GM19463 (cell line): ENCODE measurements around the gene CKAP4.

Experiments used
- ATAC-seq: cut with Tn5 transposase; IDR thresholded peaks from one replicate; pipeline ENCODE4 v1.9.1; 2021; ENCODE audit warnings: mild to moderate bottlenecking, moderate library complexity; ENCODE audit not compliant: unreplicated experiment

The CKAP4 gene

GRCh38 chr12:106243620-106244019 lies 4.2 kb downstream of the CKAP4 start:
- no peak for ATAC-seq

GRCh38 chr12:106240821-106241220 lies 7.0 kb downstream of the CKAP4 start:
- no peak for ATAC-seq

- no peak for ATAC-seq
These were observed 7.9 kb downstream of the CKAP4 start for GRCh38 chr12:106239951-106240335.

GRCh38 chr12:106239241-106239950 lies 8.4 kb downstream of the CKAP4 start:
- ATAC-seq, result no peak

- no peak for ATAC-seq
These were observed 9.7 kb downstream of the CKAP4 start for GRCh38 chr12:106238146-106238545.

GRCh38 chr12:106235770-106236169 lies 12.1 kb downstream of the CKAP4 start:
- no peak for ATAC-seq

GRCh38 chr12:106234449-106234848 lies 13.4 kb downstream of the CKAP4 start:
- ATAC-seq, result no peak

- ATAC-seq, result no peak
These were observed 14.8 kb downstream of the CKAP4 start for GRCh38 chr12:106233011-106233410.

GRCh38 chr12:106229036-106229591 lies 18.7 kb downstream of the CKAP4 start:
- ATAC-seq, result no peak

GRCh38 chr12:106228320-106228710 lies 19.5 kb downstream of the CKAP4 start:
- no peak for ATAC-seq

- no peak for ATAC-seq
These were observed 20.0 kb downstream of the CKAP4 start for GRCh38 chr12:106227641-106228319.

GRCh38 chr12:106226884-106227640 lies 20.8 kb downstream of the CKAP4 start:
- no peak for ATAC-seq

GRCh38 chr12:106224355-106224706 lies 23.5 kb downstream of the CKAP4 start:
- ATAC-seq, result no peak

GRCh38 chr12:106223485-106224354 lies 24.1 kb downstream of the CKAP4 start:
- ATAC-seq, result no peak

- no peak for ATAC-seq
These were observed 27.3 kb downstream of the CKAP4 start for GRCh38 chr12:106220536-106220935.

GRCh38 chr12:106219043-106219442 lies 28.8 kb downstream of the CKAP4 start:
- no peak for ATAC-seq

- ATAC-seq, result no peak
These were observed 30.1 kb downstream of the CKAP4 start for GRCh38 chr12:106217706-106218105.

GRCh38 chr12:106214571-106214970 lies 33.2 kb downstream of the CKAP4 start:
- no peak for ATAC-seq

- no peak for ATAC-seq
These were observed 34.2 kb downstream of the CKAP4 start for GRCh38 chr12:106213662-106214061.

GRCh38 chr12:106211973-106212372 lies 35.8 kb downstream of the CKAP4 start:
- ATAC-seq, result no peak
